ENCODE results near the gene TTLL11. TPM values are rescaled to one million over a fixed set of nuclear protein-coding genes. Genes with fewer than 3 reads are reported as not detected.

TTLL11 gene
- total and polyA plus RNA-seq, 2 of the 8 experiments (the other 6 are each of a cell fraction or from before 2014, with no cell fraction given): 0.56 to 0.80 TPM

DNA sequence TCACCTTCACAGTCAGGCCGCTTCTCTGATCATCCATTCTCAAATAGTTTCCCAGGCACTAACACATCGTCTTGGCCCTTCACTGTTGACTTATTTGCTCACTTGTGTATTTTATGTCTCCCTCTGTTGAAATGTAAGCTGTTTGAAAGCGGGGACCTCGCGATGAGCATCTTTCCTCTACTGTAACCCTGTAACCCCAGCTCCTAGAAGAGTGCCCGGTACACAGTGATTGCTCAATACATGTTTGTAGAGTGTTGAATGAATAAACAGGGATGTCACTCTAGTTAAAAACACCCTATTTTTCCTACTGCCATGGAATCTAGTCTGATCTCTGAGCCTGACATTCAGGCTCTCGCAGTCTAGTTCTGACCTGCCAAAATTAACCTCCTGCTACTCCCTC, 150.8 kb downstream of the TTLL11 start (continued):
- TF ChIP-seq GABPA (IDR thresholded peaks at IDR 0.05; ENCODE audit: borderline replicate concordance, insufficient read depth, low read length): no peak
- no peak for TF ChIP-seq SP1 (IDR thresholded peaks at IDR 0.05; ENCODE audit: low read depth, low read length)
- no peak for TF ChIP-seq KDM4A (IDR thresholded peaks at IDR 0.05; ENCODE audit: low read depth, low read length, severe bottlenecking)
- TF ChIP-seq TAF7 (optimal IDR thresholded peaks at IDR 0.05; ENCODE audit: borderline replicate concordance, low read depth, low read length): no peak

Measured in H1 (cell line).